ENCODE data around the gene ALPG.
"Not testable (repeated sequence)": the region's sequence is repeated elsewhere in the genome, so short reads cannot be mapped to it uniquely, and the experiment has no call there.

ALPG gene

DNA sequence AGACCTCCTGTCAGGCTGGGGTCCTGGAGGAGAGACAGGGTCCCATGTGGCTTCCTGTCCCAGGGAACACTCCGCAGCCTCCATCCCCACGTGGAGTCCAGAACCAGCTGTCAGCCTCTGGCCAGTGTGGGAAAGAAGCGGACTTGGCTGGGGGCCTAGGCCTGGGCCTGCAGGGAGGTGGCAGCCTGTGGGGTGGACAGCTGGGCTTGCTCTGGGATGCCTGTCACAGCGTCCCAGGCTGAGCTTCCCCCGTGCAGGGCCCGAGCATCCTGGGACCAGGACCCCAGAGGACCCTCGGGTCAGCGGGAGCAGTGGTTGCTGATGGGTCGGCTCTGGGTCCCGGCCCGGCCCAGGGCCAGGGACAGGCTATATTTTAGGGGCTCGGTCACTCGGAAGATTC, 35.8 kb downstream of the ALPG start:
- DNase-seq: not testable (repeated sequence)

DNA sequence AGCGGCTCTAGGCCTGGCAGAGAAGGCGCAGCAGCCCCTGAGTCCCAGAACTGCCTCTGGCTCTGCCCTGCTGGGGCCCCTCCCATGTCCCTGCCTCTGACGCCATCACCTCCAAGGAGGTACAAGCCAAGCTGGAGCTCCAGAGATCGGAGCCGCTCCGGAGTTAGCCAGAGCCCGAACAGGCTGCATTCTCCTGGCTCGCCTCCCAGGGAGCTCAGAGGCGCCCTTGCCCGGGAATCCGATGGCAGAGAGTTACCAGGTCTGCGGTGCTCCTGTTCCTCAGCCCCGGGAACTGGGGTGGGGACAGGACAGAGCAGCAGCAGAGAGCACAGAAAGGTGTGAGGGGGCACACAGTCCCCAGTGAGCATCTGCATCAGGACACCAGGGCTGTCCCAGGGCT, 36.4 kb downstream of the ALPG start:
- DNase-seq: not testable (repeated sequence)

DNA sequence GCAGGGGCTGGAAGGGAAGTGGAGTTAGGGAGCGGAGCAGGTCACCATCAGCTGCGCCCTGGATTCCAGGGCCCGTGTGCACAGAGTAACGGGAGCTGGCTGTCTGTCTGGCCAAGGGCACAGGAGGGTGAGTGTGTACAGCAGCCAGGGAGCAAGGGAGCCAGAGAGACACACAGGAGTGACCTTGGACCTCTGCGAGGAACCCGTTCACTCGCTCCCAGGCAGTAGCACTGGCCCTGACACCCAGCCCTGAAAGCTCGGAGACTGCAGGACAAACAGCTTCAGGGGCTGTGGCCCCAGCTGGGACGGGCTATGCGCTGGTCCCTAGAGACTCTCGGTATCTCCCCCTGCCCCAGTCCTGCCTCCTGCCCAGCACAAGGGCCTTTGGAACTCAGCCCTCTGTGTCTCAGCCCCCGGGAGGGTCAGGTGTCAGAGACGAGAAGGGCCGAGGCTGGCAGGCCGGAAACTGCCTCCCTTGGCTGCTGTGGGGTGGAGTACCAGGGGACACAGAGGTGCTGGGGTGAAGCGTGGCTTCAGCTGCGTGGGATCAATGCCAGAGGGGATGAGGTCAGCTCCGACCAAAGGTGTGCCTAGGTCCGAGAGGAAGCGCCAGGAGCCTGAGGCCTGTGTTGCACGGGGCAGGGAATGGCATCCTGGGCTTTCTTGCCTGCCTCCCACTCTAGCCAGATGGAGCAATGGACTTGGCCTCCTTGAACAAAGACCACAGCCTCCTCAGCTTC, 37.2 kb downstream of the ALPG start:
- DNase-seq: not testable (repeated sequence)

- DNase-seq: peak; percentile 74 to 75
Measured at GRCh38 chr2:232444409-232445148, 37.9 kb downstream of the ALPG start.

GRCh38 chr2:232445149-232445885, 38.7 kb downstream of the ALPG start:
- DNase-seq: not testable (repeated sequence)

DNA sequence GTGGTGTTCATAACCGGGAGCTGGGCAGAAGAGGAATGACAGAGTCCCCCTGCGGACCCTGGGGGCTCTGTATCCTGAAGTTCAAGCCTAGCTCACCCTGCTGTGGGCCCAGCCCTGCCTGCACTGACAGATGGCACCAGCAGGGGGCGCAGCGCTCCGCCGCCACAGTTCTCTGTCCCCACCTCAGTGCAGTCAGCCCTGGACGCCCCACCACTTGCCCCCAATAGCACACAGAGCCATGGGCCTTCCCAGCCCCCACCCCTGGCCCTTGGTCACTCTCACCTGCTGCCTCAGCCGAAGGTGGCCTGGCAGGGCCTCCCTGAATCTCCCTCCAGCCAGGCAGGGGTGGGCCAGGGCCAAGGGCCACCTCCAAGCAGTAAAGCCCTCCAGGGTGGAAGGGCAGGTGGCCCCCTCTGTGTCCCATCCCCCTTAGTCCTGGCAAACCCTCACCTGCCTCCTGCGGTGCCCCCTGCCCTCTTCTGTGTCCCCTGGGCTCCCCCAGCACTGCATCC, 39.7 kb downstream of the ALPG start:
- DNase-seq: not testable (repeated sequence)

GRCh38 chr2:232447091-232447620, 40.5 kb downstream of the ALPG start:
- DNase-seq: no peak

DNA sequence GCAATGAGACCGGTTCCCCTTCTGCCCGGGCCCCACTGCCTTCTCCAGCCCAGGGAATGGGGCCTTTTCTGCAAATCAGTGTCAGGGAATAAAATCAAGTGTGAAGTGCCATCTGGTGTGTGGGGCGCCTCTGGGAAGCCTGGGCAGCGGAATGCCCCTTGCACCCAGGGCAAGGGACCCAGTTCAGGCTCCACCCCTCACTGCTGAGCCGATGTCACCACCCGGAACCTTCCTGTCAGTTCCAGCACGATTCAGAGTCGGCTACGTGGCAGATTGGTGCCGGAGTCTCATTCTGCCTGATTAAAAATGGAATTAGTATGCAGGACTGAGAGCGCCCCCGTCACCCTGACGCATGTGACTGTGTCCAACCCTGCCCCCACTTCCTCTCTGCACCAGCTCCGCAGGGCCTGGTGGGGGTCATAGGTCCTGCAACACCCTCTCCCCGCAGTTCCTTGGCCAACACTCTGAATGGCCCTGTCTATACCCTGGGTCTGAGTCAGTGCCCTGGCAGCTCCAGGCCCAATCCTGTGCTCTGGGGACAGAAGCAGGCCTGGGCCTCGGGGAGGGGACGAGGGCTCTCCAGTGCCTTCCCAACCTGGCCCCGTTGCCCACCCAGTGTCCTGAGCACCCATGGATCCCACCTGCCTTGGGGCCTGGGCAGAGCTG, 41.1 kb downstream of the ALPG start:
- DNase-seq: no peak

GRCh38 chr2:232448304-232448690, 41.7 kb downstream of the ALPG start:
- DNase-seq: no peak

DNA sequence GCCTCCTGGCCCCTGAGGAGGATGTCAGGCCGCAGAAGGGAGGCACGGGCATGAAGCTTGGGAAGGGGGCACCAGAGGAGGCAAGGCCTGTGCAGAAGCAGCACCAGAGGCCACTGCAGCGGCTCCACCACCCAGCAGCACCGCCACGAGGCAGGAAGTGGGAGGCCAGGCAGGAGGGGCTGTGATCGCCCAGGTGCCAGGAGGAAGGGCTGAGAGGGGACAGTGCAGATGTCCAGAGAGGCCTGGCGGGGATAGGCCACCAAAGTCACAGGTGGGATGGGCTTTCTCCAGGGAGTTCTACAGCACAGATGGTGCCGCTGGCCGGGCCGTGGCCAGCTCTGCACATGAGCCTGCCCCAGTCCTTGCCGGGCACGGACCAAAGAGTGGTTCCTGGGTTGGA, 43.3 kb downstream of the ALPG start:
- DNase-seq: no peak

- DNase-seq: not testable (repeated sequence)
Measured at GRCh38 chr2:232451645-232452044, 45.0 kb downstream of the ALPG start.

GRCh38 chr2:232454630-232455029, 48.0 kb downstream of the ALPG start:
- no peak for DNase-seq

DNA sequence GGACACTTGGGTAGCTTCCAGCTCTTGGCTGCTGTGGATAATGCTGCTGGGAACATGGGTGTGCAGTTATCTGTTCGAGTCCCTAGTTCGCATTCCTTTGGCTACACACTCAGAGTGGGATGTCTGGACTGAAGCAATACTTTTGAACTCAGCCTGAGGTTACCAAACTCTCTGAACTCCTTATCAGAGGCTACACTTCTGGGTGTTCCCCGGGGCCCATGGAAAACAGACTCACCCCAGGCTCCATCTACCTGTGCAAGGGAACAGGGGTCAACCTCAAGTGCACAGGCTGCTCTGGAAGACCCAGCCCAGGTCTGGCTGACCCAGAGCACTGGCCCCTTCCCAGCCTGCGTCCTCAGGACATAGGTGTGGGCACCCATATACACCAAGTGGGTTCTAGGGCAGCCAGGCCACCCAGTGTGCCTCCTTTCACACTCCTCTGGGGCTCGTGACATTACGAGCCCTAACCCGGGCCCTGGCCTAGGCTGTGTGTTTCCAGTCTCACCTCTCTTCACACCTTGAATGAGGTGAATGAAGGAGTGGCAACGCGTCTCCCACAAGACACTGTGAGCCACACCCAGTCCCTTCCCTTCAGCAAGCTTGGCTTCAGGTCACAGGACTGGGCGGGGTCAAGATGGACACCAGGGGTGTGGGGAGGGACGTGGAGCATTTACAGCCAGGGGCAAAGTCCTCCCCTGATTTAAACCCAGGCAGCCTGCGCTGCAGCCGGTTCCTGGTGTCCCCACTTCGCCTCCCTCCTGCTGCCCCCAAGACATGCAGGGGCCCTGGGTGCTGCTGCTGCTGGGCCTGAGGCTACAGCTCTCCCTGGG, 49.0 kb downstream of the ALPG start, which contains the start of gene ALPI:
Gene ALPI (plus strand): TSS at position 728 of the 830 bp plus-strand sequence. CDS start 47 bp downstream, at position 775.
- no peak for DNase-seq

DNA sequence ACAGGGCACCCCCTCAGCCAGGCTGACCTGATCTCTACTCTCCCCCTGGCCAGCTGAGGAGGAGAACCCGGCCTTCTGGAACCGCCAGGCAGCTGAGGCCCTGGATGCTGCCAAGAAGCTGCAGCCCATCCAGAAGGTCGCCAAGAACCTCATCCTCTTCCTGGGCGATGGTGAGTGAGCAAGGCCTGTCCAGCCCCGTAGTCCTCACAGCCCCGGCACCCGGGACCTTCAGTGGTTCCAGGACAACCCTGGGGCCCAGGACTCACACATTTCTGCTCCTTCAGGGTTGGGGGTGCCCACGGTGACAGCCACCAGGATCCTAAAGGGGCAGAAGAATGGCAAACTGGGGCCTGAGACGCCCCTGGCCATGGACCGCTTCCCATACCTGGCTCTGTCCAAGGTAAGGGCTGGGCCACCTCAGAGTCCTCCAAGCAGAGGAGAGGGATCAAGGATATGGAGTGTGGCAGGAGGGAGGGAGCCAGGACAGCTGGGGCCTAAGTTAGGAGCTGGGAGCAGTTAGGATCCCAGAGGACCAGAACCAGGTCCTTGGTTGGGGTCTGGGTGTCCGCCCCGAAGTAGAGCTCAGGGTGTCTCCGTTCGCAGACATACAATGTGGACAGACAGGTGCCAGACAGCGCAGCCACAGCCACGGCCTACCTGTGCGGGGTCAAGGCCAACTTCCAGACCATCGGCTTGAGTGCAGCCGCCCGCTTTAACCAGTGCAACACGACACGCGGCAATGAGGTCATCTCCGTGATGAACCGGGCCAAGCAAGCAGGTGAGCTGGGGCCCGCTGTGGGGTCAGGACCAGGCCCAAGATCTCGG, 49.9 kb downstream of the ALPG start:
- DNase-seq: no peak

GRCh38 chr2:232457121-232458011, 50.7 kb downstream of the ALPG start:
- no peak for DNase-seq

GRCh38 chr2:232458051-232458660, 51.5 kb downstream of the ALPG start:
- no peak for DNase-seq

DNA sequence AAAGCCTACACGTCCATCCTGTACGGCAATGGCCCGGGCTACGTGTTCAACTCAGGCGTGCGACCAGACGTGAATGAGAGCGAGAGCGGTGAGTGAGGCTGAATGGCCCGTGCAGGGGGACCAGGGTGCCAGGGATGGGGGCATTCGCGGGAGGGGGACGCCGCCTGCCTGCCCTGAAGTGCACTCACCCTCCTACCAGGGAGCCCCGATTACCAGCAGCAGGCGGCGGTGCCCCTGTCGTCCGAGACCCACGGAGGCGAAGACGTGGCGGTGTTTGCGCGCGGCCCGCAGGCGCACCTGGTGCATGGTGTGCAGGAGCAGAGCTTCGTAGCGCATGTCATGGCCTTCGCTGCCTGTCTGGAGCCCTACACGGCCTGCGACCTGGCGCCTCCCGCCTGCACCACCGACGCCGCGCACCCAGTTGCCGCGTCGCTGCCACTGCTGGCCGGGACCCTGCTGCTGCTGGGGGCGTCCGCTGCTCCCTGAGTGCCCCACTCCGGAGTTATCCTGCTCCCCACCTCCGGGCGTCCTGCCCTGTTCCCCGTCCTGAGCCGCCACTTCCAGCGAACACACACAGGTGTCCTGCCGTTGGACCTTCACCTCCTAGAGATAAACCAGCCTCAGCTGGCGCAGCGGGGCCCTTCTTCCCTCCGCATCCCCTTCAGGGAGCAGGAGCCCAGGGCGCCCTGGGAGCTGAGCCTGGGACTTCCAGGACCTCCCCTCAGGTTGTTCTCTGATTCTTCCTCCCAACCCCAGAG, 52.2 kb downstream of the ALPG start:
- no peak for DNase-seq

GRCh38 chr2:232459419-232460035, 52.9 kb downstream of the ALPG start:
- DNase-seq: no peak

All from stimulated activated CD4-positive, alpha-beta T cell treated with anti-CD3 and anti-CD28 coated beads, Interleukin-2, amount 100 ng/mL, for 48 hours (primary cell).